ENCODE data around the gene LILRB5. TPM values are rescaled to one million over a fixed set of nuclear protein-coding genes. Genes with fewer than 3 reads are reported as not detected.

The LILRB5 gene
- total RNA-seq, 1 experiment from 2014 or later, result not detected

GRCh38 chr19:54201172-54201701 lies 55.8 kb downstream of the LILRB5 start:
- ChIA-PET RAD21 (ENCODE audit: low non-redundant PET in 1 of 2, low total read pairs in 2 of 2, uncharacterized antibody in 2 of 2, unreplicated experiment in 2 of 2) (interaction anchor here in 1 of 2 experiments (0.6 kb wide), 1 partner anchor 22 kb away, joined by 3 read pairs; no protein-coding TSS in a partner anchor), CTCF (no interaction called here), POLR2A (interaction anchor here (0.8 to 5.7 kb wide), 9 partner anchors 9 to 248 kb away, joined by 3 to 126 read pairs (median 5); partner anchors contain the start of genes CNOT3, LENG8, MBOAT7 and TMC4)
- no peak overlapping the region for H2AFZ ChIP-seq (ENCODE audit: low read depth, low read length, poor library complexity, severe bottlenecking)
- no peaks in the 10 kb centered on the region for H3K9me2 ChIP-seq (ENCODE audit: insufficient read depth)
- ATAC-seq, result no peak; the same call in 1 of the 2 replicates
- BruUV-seq (replicated peaks), result TSS peak; percentile 68
- peak overlapping the region; percentile 81 for H3K27ac ChIP-seq (ENCODE audit: low read depth, low read length)
- intact Hi-C loops (cut with micrococcal nuclease), result no loop called here
- TF ChIP-seq EZH2phosphoT487 (IDR thresholded peaks at IDR 0.05; ENCODE audit: borderline replicate concordance), result no peak
- no peak for TF ChIP-seq TCF7L2 (IDR thresholded peaks at IDR 0.05; ENCODE audit: borderline replicate concordance, extremely low read depth, insufficient read depth, insufficient read length)
- TF ChIP-seq SIN3A (IDR thresholded peaks at IDR 0.05; ENCODE audit: low read depth), result no peak; the same call in 1 of the 2 replicates
- TF ChIP-seq ZNF274 (IDR thresholded peaks at IDR 0.05; ENCODE audit: low read depth, low read length), result no peak
- TF ChIP-seq POLR2A (IDR thresholded peaks at IDR 0.05; ENCODE audit: borderline replicate concordance, extremely low read depth, insufficient read depth, insufficient read length), result no peak
- TF ChIP-seq, protein P1, sequence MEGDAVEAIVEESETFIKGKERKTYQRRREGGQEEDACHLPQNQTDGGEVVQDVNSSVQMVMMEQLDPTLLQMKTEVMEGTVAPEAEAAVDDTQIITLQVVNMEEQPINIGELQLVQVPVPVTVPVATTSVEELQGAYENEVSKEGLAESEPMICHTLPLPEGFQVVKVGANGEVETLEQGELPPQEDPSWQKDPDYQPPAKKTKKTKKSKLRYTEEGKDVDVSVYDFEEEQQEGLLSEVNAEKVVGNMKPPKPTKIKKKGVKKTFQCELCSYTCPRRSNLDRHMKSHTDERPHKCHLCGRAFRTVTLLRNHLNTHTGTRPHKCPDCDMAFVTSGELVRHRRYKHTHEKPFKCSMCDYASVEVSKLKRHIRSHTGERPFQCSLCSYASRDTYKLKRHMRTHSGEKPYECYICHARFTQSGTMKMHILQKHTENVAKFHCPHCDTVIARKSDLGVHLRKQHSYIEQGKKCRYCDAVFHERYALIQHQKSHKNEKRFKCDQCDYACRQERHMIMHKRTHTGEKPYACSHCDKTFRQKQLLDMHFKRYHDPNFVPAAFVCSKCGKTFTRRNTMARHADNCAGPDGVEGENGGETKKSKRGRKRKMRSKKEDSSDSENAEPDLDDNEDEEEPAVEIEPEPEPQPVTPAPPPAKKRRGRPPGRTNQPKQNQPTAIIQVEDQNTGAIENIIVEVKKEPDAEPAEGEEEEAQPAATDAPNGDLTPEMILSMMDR (IDR thresholded peaks at IDR 0.05 in 2 of 3, conservative IDR thresholded peaks at IDR 0.05 in 1 of 3; ENCODE audit: borderline replicate concordance in 1 of 3, insufficient read depth in 1 of 3, low read depth in 2 of 3, low read length in 2 of 3), result no peak
- TF ChIP-seq YY1 (IDR thresholded peaks at IDR 0.05; ENCODE audit: extremely low read depth, insufficient replicate concordance, low read depth, low read length), result no peak
- no peak for TF ChIP-seq ATF3 (IDR thresholded peaks at IDR 0.05)
- TF ChIP-seq CEBPB (IDR thresholded peaks at IDR 0.05; ENCODE audit: low read depth), result no peak
- no peak for TF ChIP-seq EGR1 (IDR thresholded peaks at IDR 0.05; ENCODE audit: low read depth)
- TF ChIP-seq FOSL1 (IDR thresholded peaks at IDR 0.05; ENCODE audit: low read depth), result no peak
- TF ChIP-seq SRF (IDR thresholded peaks at IDR 0.05; ENCODE audit: low read depth), result no peak
- no peak for TF ChIP-seq RAD21 (IDR thresholded peaks at IDR 0.05; ENCODE audit: low read depth)
- H3K36me3 ChIP-seq (ENCODE audit: control insufficient read depth in 1 of 2, insufficient read depth in 2 of 2, low read length in 2 of 2), result peaks cover 41 to 51% of the 10 kb centered on the region in 2 experiments
- peaks cover 9 to 35% of the 10 kb centered on the region in 2 experiments for H3K4me1 ChIP-seq (ENCODE audit: control insufficient read depth in 1 of 2, insufficient read depth in 2 of 2, low read length in 2 of 2)
- peak overlapping the region; percentile 99 for H3K9ac ChIP-seq (ENCODE audit: low read length)
- H3K79me2 ChIP-seq (ENCODE audit: insufficient read depth, low read length), result peaks cover 60% of the 10 kb centered on the region
- H3K4me3 ChIP-seq (replicated peaks in 1 of 2; ENCODE audit: low read depth in 1 of 2, low read length in 2 of 2), result peak overlapping the region; percentile 83 to 99
- H3K9me3 ChIP-seq (ENCODE audit: control insufficient read depth in 1 of 2, insufficient read depth in 1 of 2, low read depth in 1 of 2, low read length in 2 of 2), result no peaks in the 10 kb centered on the region
- H4K20me1 ChIP-seq (ENCODE audit: insufficient read depth), result peaks cover 46% of the 10 kb centered on the region; the same call in 1 of the 2 replicates
- no peak for DNase-seq (ENCODE audit: low read depth, low spot score)
- H3K4me2 ChIP-seq (ENCODE audit: low read length), result peak overlapping the region; percentile 97
- no peaks in the 10 kb centered on the region for H3K27me3 ChIP-seq (ENCODE audit: insufficient read depth, low read length)

Small RNA genes within 50 kb of the gene (microRNA-seq; reads per million reads assigned to microRNA genes)
- not detected for gene MIR4752 (ENCODE audit: borderline number of aligned reads)

Other genes with a start within 250 kb of the LILRB5 start
- gene VSTM1, start 193.4 kb downstream of the LILRB5 start, total RNA-seq (2021; ENCODE audit: unreplicated experiment), result not detected
- gene TARM1, start 175.9 kb downstream of the LILRB5 start, total RNA-seq (2021; ENCODE audit: unreplicated experiment), result not detected
- 0.59 TPM for gene OSCAR, start 156.5 kb downstream of the LILRB5 start, total RNA-seq (2021; ENCODE audit: unreplicated experiment)
- 149 TPM for gene NDUFA3, start 154.4 kb downstream of the LILRB5 start, total RNA-seq (2021; ENCODE audit: unreplicated experiment)
- gene TFPT, start 141.6 kb downstream of the LILRB5 start, total RNA-seq (2021; ENCODE audit: unreplicated experiment), result 7.1 TPM
- gene PRPF31, start 141.5 kb downstream of the LILRB5 start, total RNA-seq (2021; ENCODE audit: unreplicated experiment), result 99.0 TPM
- gene CNOT3, start 119.5 kb downstream of the LILRB5 start, total RNA-seq (2021; ENCODE audit: unreplicated experiment), result 76.7 TPM
- 7.6 TPM for gene LENG1, start 97.6 kb downstream of the LILRB5 start, total RNA-seq (2021; ENCODE audit: unreplicated experiment)
- gene TMC4, start 84.1 kb downstream of the LILRB5 start, total RNA-seq (2021; ENCODE audit: unreplicated experiment), result 60.3 TPM
- 113 TPM for gene MBOAT7, start 67.7 kb downstream of the LILRB5 start, total RNA-seq (2021; ENCODE audit: unreplicated experiment)
- 99.9 TPM for gene TSEN34, start 66.0 kb downstream of the LILRB5 start, total RNA-seq (2021; ENCODE audit: unreplicated experiment)
- gene RPS9, start 56.4 kb downstream of the LILRB5 start, total RNA-seq (2021; ENCODE audit: unreplicated experiment), result 1,666 TPM
- gene LILRB3, start 34.3 kb downstream of the LILRB5 start, total RNA-seq (2021; ENCODE audit: unreplicated experiment), result 0.12 TPM
- not detected for gene LILRA6, start 14.5 kb downstream of the LILRB5 start, total RNA-seq (2021; ENCODE audit: unreplicated experiment)
- not detected for gene LILRB2, start 23.8 kb upstream of the LILRB5 start, total RNA-seq (2021; ENCODE audit: unreplicated experiment)
- gene LILRA5, start 55.9 kb upstream of the LILRB5 start, total RNA-seq (2021; ENCODE audit: unreplicated experiment), result not detected
- gene LILRA4, start 81.9 kb upstream of the LILRB5 start, total RNA-seq (2021; ENCODE audit: unreplicated experiment), result not detected
- 0.89 TPM for gene LAIR1, start 107.7 kb upstream of the LILRB5 start, total RNA-seq (2021; ENCODE audit: unreplicated experiment)
- gene TTYH1, start 158.2 kb upstream of the LILRB5 start, total RNA-seq (2021; ENCODE audit: unreplicated experiment), result 0.37 TPM
- 196 TPM for gene LENG8, start 191.9 kb upstream of the LILRB5 start, total RNA-seq (2021; ENCODE audit: unreplicated experiment)
- 9.0 TPM for gene LENG9, start 206.5 kb upstream of the LILRB5 start, total RNA-seq (2021; ENCODE audit: unreplicated experiment)
- 0.64 TPM for gene CDC42EP5, start 216.0 kb upstream of the LILRB5 start, total RNA-seq (2021; ENCODE audit: unreplicated experiment)
- not detected for gene LAIR2, start 245.6 kb upstream of the LILRB5 start, total RNA-seq (2021; ENCODE audit: unreplicated experiment)

Measured in HCT116 (cell line).